Bone marrow (tissue), 2 donors: ENCODE results near the gene ATG7.
"Not testable (repeated sequence)": the region's sequence is repeated elsewhere in the genome, so short reads cannot be mapped to it uniquely, and the experiment has no call there.

Source experiments
- DNase-seq, 2 donors: peaks; one replicate each; lab custom pipeline; 2025; lab: John Stamatoyannopoulos, UW

ATG7 gene

GRCh38 chr3:11593318-11594034, 321.3 kb downstream of the ATG7 start:
- no peak for DNase-seq

DNA sequence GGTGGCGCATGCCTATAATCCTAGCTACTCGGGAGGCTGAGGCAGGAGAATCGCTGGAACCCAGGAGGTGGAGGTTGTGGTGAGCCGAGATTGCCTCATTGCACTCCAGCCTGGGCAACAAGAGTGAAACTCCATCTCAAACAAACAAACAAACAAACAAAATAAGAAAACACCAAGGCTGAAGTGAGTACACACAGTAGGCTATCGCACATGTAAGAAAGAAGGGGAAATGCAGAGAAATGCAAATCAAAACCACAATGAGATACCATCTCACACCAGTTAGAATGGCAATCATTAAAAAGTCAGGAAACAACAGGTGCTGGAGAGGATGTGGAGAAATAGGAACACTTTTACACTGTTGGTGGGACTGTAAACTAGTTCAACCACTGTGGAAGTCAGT, 322.8 kb downstream of the ATG7 start:
- DNase-seq = not testable (repeated sequence)

DNA sequence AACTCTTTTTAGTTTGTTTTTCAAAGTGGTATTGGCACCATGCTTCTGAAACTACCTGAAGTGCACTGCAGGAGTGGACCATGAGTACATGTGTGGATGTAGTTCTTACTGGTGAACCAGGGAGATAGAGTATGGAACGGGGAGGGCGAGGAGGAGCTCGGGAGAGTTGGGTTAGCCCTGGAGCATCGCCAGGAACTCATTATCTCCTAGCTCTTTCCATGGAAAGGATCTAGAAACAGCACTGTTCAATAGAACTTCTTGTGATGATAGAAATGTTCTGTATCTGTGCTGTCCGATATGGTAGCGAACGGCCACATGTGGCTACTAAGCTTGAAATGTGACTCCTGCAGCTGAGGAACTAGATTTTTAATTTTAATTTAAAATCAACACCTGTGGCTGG, 324.2 kb downstream of the ATG7 start:
- DNase-seq = no peak

GRCh38 chr3:11600501-11601282, 328.5 kb downstream of the ATG7 start:
- no peak for DNase-seq

DNA sequence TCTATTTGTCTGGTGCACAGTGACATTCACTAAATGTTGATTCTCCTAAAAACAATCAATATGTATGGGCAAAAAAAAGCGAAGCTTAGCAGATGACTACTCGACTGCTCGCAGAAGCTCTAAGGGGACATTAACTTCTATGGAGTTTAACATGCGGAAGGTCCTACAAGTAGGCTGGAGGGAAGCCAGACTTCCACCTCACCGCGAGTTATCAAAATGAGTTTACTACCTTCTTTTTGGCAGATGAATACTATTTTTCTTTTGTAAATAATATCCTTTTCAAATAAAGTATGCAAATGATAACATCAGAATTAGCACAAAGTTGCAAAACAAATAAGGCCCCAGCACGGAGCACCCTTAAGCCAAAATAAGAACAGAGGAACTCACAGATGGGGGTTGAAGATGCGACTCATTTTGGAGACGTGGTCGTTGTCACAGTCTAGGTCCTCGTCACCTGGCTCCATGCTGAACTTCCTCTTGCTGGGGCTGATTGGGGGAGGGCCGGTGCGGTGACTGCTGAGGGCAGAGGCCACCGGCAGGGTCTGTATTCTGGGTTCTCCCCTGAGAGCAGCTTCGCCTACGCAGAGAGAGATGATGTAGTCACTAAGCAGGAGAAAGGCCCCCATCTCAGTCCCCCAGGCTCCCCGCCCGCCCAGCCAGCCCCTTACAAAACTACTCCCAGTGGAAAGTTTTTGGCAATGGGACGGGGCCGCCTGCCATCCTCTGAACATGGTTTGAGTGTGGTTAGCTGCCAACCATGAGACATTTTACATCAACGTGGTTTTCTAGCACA, 329.4 kb downstream of the ATG7 start:
- no peak for DNase-seq

- no peak for DNase-seq
Measured at GRCh38 chr3:11602239-11602840, 330.1 kb downstream of the ATG7 start.

DNA sequence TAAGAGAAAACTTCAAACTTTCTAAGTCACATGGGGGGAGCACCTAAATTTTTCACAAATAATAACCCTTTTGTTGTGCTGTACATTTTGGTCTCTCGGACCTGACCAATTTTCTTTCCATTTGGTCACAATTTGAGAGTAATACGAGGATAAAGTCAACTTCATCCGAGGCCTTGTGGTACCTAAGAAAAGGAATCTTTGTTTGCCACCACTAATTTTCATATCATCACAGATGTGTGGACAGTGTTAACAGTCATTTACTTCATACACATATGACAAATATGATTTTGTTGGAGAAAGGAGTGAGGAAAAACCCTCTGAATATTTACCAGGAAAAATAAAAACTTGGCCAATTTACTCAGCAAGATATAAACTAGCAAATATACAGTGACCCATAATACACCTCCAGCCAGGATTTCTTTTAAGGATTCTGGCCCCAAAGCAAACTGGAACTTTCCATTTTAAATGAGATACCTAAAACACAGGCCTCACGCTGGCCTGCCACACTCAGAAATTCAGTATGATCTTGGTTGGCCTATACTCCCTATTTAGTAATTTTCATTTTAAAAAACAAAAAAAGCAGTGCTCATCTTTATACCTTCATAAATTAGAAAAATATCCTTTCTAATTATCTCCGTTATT, 330.8 kb downstream of the ATG7 start:
- DNase-seq = no peak

GRCh38 chr3:11603628-11604027, 331.4 kb downstream of the ATG7 start:
- DNase-seq = no peak

DNA sequence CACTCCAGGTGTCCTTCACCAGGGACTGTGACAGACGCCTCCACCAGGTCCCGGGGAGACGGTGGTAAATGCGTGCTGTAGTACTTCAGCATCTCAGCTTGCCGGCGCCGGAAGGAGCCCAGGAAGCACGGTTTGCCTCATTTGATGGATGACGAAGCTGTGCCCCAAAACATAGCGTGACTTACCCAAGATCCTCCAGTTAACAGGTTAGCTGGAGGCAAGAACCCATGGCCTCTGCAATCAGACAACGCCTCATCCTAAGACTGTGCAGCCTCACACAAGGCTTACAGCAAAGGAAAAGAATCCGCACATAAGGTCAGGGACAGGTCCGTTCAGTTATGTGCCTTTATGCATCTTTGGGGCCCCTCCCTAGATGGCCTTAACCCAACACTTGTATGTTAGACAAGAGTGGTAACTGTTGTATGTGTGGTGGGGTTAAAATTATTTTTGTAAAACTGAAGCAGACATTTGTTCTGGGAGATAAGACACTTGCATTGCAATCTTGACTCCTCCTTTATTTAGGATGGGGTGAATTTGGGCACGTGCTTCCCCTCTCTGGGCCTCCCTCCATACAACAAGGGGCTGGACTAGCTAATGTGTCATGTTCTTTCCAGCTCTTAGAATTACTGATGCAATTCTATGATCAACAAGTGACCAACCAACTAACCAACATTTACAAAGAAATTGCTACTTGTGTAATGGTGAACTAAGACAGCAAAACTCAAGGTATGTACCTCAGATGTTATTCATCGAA, 332.1 kb downstream of the ATG7 start:
- DNase-seq = no peak

- no peak for DNase-seq
Measured at GRCh38 chr3:11605398-11605797, 333.2 kb downstream of the ATG7 start.

DNA sequence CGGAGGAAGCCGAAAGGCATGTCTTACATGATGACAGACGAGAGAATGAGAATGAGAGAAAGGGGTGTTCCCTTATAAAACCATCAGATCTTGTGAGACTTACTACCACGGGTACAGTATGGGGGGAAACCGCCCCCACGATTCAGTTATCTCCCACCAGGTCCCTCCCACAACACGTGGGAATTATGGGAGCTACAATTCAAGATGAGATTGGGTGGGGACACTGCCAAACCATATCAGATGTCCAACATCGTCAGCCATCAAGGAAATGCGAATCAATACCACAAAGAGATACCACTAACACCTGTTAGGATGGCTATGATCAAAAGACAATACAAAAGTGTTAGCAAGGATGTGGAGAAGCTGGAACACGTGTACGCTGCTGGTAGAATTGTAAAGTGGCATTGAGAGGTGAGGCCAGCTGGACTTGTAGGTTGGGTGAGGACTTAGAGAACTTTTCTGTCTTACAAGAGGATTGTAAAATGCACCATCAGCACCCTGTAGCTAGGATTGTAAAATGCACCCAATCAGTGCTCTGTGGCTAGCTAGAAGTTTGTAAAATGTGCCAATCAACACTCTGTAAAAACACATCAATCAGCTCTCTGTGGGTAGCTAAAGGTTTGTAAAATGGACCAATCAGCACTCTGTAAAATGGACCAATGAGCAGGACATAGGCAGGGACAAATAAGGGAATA, 334.0 kb downstream of the ATG7 start:
- DNase-seq = no peak

- DNase-seq = no peak
Measured at GRCh38 chr3:11606865-11607440, 334.8 kb downstream of the ATG7 start.
